Endothelial cell of umbilical vein (primary cell): ENCODE data around the gene CXXC5.
A peak's percentile ranks its signal among the peaks of the same experiment; 100 is the strongest.

Experiments
- EZH2 ChIP-seq: IDR thresholded peaks from 2 replicates; pipeline ENCODE4 v1.6.1; 2012; ENCODE audit warnings: borderline replicate concordance, low read depth, mild to moderate bottlenecking, moderate library complexity, low read length, inconsistent platforms; ENCODE audit not compliant: severe bottlenecking
- FOS ChIP-seq: IDR thresholded peaks from 2 replicates; pipeline ENCODE4 v1.6.1; 2011; ENCODE audit warnings: mild to moderate bottlenecking, low read length, moderate library complexity, borderline replicate concordance; ENCODE audit not compliant: insufficient read depth
- JUN ChIP-seq: IDR thresholded peaks from 2 replicates; pipeline ENCODE4 v1.6.1; 2011; ENCODE audit warnings: borderline replicate concordance, low read depth; ENCODE audit not compliant: insufficient read length, insufficient read depth
- MYC ChIP-seq: IDR thresholded peaks from one replicate; pipeline ENCODE4 v1.6.1; 2011; ENCODE audit warnings: mild to moderate bottlenecking, low read depth, low read length
- POLR2A ChIP-seq: IDR thresholded peaks from 2 replicates; pipeline ENCODE4 v1.6.1; 2012; ENCODE audit warnings: low read depth, mild to moderate bottlenecking, control low read depth, low read length
- POLR2AphosphoS5 ChIP-seq: IDR thresholded peaks from 2 replicates; pipeline ENCODE4 v1.6.1; 2012; ENCODE audit warnings: low read depth, mild to moderate bottlenecking, control low read depth, low read length, moderate library complexity; ENCODE audit not compliant: insufficient read depth
- TF ChIP-seq, protein P1 (sequence below), 2 donors: IDR thresholded peaks; 1 replicate in 1 of 2; 2 replicates in 1 of 2; pipeline ENCODE4 v1.5.1; 2011; ENCODE audit warnings: low read length in 2 of 2, mild to moderate bottlenecking in 2 of 2, moderate library complexity in 2 of 2, control low read depth in 1 of 2, inconsistent platforms in 1 of 2, low read depth in 1 of 2; ENCODE audit not compliant: insufficient read depth in 1 of 2; ENCODE audit errors: extremely low read depth in 1 of 2
- TF ChIP-seq, protein P2 (sequence below): IDR thresholded peaks from 2 replicates; pipeline ENCODE4 v1.6.1; 2011; ENCODE audit not compliant: insufficient read depth, insufficient read length

DNA sequence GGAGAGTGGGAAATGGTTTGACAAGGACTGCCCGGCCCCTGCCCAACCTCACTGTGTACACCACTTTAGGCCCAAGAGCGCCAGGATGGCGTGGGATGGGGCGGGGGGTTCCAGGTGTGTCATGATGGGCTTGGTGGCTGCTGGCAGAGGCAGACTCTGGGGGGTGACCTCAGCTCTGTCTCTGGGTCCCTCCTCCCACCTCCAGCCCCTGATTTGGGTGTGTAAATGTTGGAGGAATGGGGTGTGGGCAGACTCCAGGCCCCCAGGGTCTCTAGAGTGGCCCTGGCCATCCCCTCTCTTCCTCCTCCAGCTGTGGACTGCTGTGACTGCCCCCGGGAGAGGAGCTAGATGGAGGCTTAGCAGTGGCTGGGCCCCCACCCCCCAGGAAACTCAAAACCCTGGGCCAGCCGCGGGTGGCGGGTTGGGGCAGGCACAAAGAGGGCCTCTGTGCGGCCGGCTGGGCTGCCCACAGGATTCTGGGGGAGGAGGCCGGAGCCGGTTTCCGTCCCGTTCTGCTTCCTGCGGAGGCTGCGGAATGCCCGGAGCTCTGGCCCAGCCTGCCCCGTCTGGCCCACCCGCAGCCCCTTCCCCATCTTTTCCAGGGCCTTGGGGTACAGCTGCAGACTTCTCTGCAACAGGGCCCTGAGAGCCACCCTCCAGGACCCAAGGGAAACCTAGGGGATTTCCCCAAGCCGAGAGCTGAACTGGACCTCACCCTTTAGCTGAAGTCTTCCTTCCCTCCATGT, 23.1 kb downstream of the CXXC5 start:
- TF ChIP-seq POLR2AphosphoS5 = peak; percentile 19
- TF ChIP-seq, protein P1, sequence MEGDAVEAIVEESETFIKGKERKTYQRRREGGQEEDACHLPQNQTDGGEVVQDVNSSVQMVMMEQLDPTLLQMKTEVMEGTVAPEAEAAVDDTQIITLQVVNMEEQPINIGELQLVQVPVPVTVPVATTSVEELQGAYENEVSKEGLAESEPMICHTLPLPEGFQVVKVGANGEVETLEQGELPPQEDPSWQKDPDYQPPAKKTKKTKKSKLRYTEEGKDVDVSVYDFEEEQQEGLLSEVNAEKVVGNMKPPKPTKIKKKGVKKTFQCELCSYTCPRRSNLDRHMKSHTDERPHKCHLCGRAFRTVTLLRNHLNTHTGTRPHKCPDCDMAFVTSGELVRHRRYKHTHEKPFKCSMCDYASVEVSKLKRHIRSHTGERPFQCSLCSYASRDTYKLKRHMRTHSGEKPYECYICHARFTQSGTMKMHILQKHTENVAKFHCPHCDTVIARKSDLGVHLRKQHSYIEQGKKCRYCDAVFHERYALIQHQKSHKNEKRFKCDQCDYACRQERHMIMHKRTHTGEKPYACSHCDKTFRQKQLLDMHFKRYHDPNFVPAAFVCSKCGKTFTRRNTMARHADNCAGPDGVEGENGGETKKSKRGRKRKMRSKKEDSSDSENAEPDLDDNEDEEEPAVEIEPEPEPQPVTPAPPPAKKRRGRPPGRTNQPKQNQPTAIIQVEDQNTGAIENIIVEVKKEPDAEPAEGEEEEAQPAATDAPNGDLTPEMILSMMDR (IDR thresholded peaks at IDR 0.05; ENCODE audit: extremely low read depth in 1 of 2, insufficient read depth in 1 of 2, low read depth in 1 of 2, low read length in 2 of 2) = no peak
- TF ChIP-seq EZH2 = no peak
- TF ChIP-seq JUN = no peak
- no peak for TF ChIP-seq POLR2A
- TF ChIP-seq, protein P2, sequence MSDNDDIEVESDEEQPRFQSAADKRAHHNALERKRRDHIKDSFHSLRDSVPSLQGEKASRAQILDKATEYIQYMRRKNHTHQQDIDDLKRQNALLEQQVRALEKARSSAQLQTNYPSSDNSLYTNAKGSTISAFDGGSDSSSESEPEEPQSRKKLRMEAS = no peak
- no peak for TF ChIP-seq FOS
- no peak for TF ChIP-seq MYC
